Erythroblast (primary cell): ENCODE measurements around the gene EVC2.

Source experiments
- GATA1 ChIP-seq: IDR thresholded peaks from 2 replicates; pipeline ENCODE4 v1.6.1; 2011; ENCODE audit warnings: low read depth, mild to moderate bottlenecking, control low read depth, low read length, moderate library complexity
- POLR2A ChIP-seq: IDR thresholded peaks from 2 replicates; pipeline ENCODE4 v1.6.1; 2011; ENCODE audit warnings: mild to moderate bottlenecking, low read length

- TF ChIP-seq POLR2A, result no peak
- no peak for TF ChIP-seq GATA1
These were observed 116.1 kb downstream of the EVC2 start for GRCh38 chr4:5592272-5592671.
